HepG2 (cell line): ENCODE measurements around the gene MIF. TPM values are rescaled to one million over a fixed set of nuclear protein-coding genes. Genes with fewer than 3 reads are reported as not detected.

Experiments
- BRF2 ChIP-seq: sonication (generic); formaldehyde crosslinking; IDR thresholded peaks from 2 replicates; pipeline ENCODE4 v1.8.1; 2022; ENCODE audit warnings: mild to moderate bottlenecking, missing genetic modification reagents
- CBX2 ChIP-seq, 2 experiments: fragments of 200-600 bp in 1 of 2; sonication (generic); formaldehyde crosslinking in 1 of 2; IDR thresholded peaks; 2 replicates each; pipeline versions ENCODE4 v1.7.0 to v1.8.1; 2018 to 2022; ENCODE audit warnings: low read depth in 2 of 2, low read length in 1 of 2, mild to moderate bottlenecking in 1 of 2, missing genetic modification reagents in 1 of 2
- CREB1 ChIP-seq, 2 experiments: fragments of 450-650 bp in 1 of 2; IDR thresholded peaks; 2 replicates each; pipeline ENCODE4 v1.6.1; 2016 to 2017; ENCODE audit warnings: control low read depth in 1 of 2, mild to moderate bottlenecking in 1 of 2, missing compliant biosample characterization in 1 of 2, missing genetic modification characterization in 1 of 2
- EHMT2 ChIP-seq: fragments of 200-600 bp; sonication (generic); IDR thresholded peaks from 2 replicates; pipeline ENCODE4 v1.7.0; 2017; ENCODE audit warnings: antibody characterized with exemption, low read depth, low read length, borderline replicate concordance
- HNRNPL ChIP-seq: fragments of 200-400 bp; formaldehyde crosslinking; IDR thresholded peaks from 2 replicates; pipeline ENCODE4 v1.6.1; 2017; ENCODE audit warnings: mild to moderate bottlenecking, low read depth, low read length
- IRF1 ChIP-seq: sonication (generic); formaldehyde crosslinking; IDR thresholded peaks from 2 replicates; pipeline ENCODE4 v1.4.0; 2020; ENCODE audit warnings: low read depth, mild to moderate bottlenecking, missing genetic modification reagents
- KLF6 ChIP-seq: IDR thresholded peaks from 2 replicates; pipeline ENCODE4 v1.8.0; 2016; ENCODE audit warnings: missing biosample characterization, missing genetic modification reagents
- MED13 ChIP-seq: sonication (generic); formaldehyde crosslinking; IDR thresholded peaks from 2 replicates; pipeline ENCODE4 v1.5.0; 2020; ENCODE audit warnings: missing genetic modification reagents
- MEIS2 ChIP-seq: sonication (generic); formaldehyde crosslinking; IDR thresholded peaks from 2 replicates; pipeline ENCODE4 v1.9.0; 2021; ENCODE audit warnings: mild to moderate bottlenecking, missing genetic modification reagents
- NBN ChIP-seq: fragments of 450-650 bp; conservative IDR thresholded peaks from 2 replicates; pipeline ENCODE4 v1.6.1; 2017
- RELA ChIP-seq: sonication (generic); formaldehyde crosslinking; IDR thresholded peaks from 2 replicates; pipeline ENCODE4 v1.4.0; 2020; ENCODE audit warnings: missing genetic modification reagents
- RFX3 ChIP-seq: IDR thresholded peaks from 2 replicates; pipeline ENCODE4 v1.6.1; 2016; ENCODE audit warnings: missing biosample characterization, missing genetic modification reagents
- SNAI1 ChIP-seq: sonication (generic); formaldehyde crosslinking; IDR thresholded peaks from 2 replicates; pipeline ENCODE4 v1.5.0; 2020; ENCODE audit warnings: mild to moderate bottlenecking, missing genetic modification reagents, borderline replicate concordance
- SUZ12 ChIP-seq: fragments of 150-350 bp; IDR thresholded peaks from 2 replicates; pipeline ENCODE4 v1.6.1; 2014; ENCODE audit warnings: low read depth, low read length
- U2AF1 ChIP-seq: fragments of 200-400 bp; formaldehyde crosslinking; optimal IDR thresholded peaks from 2 replicates; pipeline ENCODE3; 2017; ENCODE audit warnings: mild to moderate bottlenecking, low read depth, low read length
- ZBTB3 ChIP-seq: sonication (generic); formaldehyde crosslinking; IDR thresholded peaks from 2 replicates; pipeline ENCODE4 v1.4.0; 2020; ENCODE audit warnings: low read depth, mild to moderate bottlenecking, moderate library complexity, missing genetic modification reagents, borderline replicate concordance
- ZIK1 ChIP-seq: sonication (generic); formaldehyde crosslinking; IDR thresholded peaks from 2 replicates; pipeline ENCODE4 v1.5.0; 2020; ENCODE audit warnings: mild to moderate bottlenecking, low read depth, missing genetic modification reagents, borderline replicate concordance
- ZNF235 ChIP-seq: sonication (generic); formaldehyde crosslinking; IDR thresholded peaks from 2 replicates; pipeline ENCODE4 v1.8.1; 2023; ENCODE audit warnings: mild to moderate bottlenecking, missing genetic modification reagents, borderline replicate concordance
- ZNF430 ChIP-seq: sonication (generic); formaldehyde crosslinking; IDR thresholded peaks from 2 replicates; pipeline ENCODE4 v1.9.0; 2021; ENCODE audit warnings: mild to moderate bottlenecking, missing genetic modification reagents
- ZNF550 ChIP-seq: sonication (generic); formaldehyde crosslinking; IDR thresholded peaks from 2 replicates; pipeline ENCODE4 v1.4.0; 2020; ENCODE audit warnings: mild to moderate bottlenecking, missing genetic modification reagents, borderline replicate concordance
- ZNF572 ChIP-seq: sonication (generic); formaldehyde crosslinking; IDR thresholded peaks from 2 replicates; pipeline ENCODE4 v1.5.1; 2020; ENCODE audit warnings: mild to moderate bottlenecking, missing genetic modification reagents
- ZNF589 ChIP-seq: sonication (generic); formaldehyde crosslinking; conservative IDR thresholded peaks from 2 replicates; pipeline ENCODE4 v1.8.0; 2022; ENCODE audit warnings: mild to moderate bottlenecking, moderate library complexity, missing genetic modification reagents
- ZNF607 ChIP-seq: sonication (generic); formaldehyde crosslinking; IDR thresholded peaks from 2 replicates; pipeline ENCODE4 v1.5.1; 2020; ENCODE audit warnings: missing genetic modification reagents, mild to moderate bottlenecking, borderline replicate concordance
- ZNF619 ChIP-seq: sonication (generic); formaldehyde crosslinking; IDR thresholded peaks from 2 replicates; pipeline ENCODE4 v1.4.0; 2020; ENCODE audit warnings: mild to moderate bottlenecking, missing genetic modification reagents
- ZNF678 ChIP-seq: sonication (generic); formaldehyde crosslinking; IDR thresholded peaks from 2 replicates; pipeline ENCODE4 v1.4.0; 2020; ENCODE audit warnings: mild to moderate bottlenecking, missing genetic modification reagents
- ZSCAN25 ChIP-seq: sonication (generic); formaldehyde crosslinking; IDR thresholded peaks from 2 replicates; pipeline ENCODE4 v1.8.0; 2022; ENCODE audit warnings: mild to moderate bottlenecking, missing genetic modification reagents
- ZSCAN9 ChIP-seq: IDR thresholded peaks from 2 replicates; pipeline ENCODE4 v1.6.1; 2016; ENCODE audit warnings: borderline replicate concordance
- polyA plus RNA-seq, 8 experiments: library from polyadenylated mRNA; depleted of rRNA in 3 of 8; stranded (reverse) in 7 of 8; unstranded in 1 of 8; fragments of >200 nt; fragmentation: Illumina TruSeq in 4 of 8; extraction: Trizol in 4 of 8; gene quantifications; 2 replicates each; pipeline versions ENCODE4 v1.2.1 to v1.2.3, GENCODE V29; 2011 to 2016; ENCODE audit warnings: low read depth in 4 of 8, missing spikeins in 1 of 8, mixed read lengths in 1 of 8; ENCODE audit not compliant: insufficient read depth in 1 of 8
- total RNA-seq, 5 experiments: library from RNA; depleted of rRNA; stranded (reverse); fragments of >200 nt; fragmentation: Illumina TruSeq; extraction: Trizol; gene quantifications; 2 replicates each; pipeline ENCODE4 v1.2.3, GENCODE V29; 2016; ENCODE audit warnings: low read depth in 1 of 5
- TF ChIP-seq, protein P1 (sequence below): IDR thresholded peaks from 2 replicates; pipeline ENCODE4 v1.6.1; 2016

Gene MIF
- total and polyA plus RNA-seq, 2 of the 13 experiments (the other 11 are each of a cell fraction or from before 2014, with no cell fraction given), result 634 to 675 TPM

GRCh38 chr22:23849009-23850006 lies 44.9 kb upstream of the MIF start (continued):
- TF ChIP-seq ZNF572 (CRISPR knock-in tag) (no peak), RFX3 (CRISPR knock-in tag) (no peak), CBX2 (IDR thresholded peaks at IDR 0.05; ENCODE audit: low read depth, low read length) (no peak), CBX2 (CRISPR knock-in tag; IDR thresholded peaks at IDR 0.05; ENCODE audit: low read depth) (no peak), ZNF430 (CRISPR knock-in tag) (peak; percentile 63; the same call in 1 of the 2 replicates), ZSCAN25 (CRISPR knock-in tag) (no peak), ZNF678 (CRISPR knock-in tag) (no peak), BRF2 (CRISPR knock-in tag) (no peak; the same call in 1 of the 2 replicates), NBN (no peak), ZSCAN9 (CRISPR knock-in tag) (0 out of 2 replicates have a peak, but pooled peaks have one; percentile 43), KLF6 (CRISPR knock-in tag) (0 out of 2 replicates have a peak, but pooled peaks have one; percentile 59), U2AF1 (no peak), ZNF619 (CRISPR knock-in tag) (peak; percentile 61; the same call in 1 of the 2 replicates), IRF1 (CRISPR knock-in tag) (no peak), SUZ12 (no peak), ZNF550 (CRISPR knock-in tag) (no peak), HNRNPL (0 out of 2 replicates have a peak, but pooled peaks have one; percentile 51), EHMT2 (no peak), CREB1 (IDR thresholded peaks at IDR 0.05) (no peak), CREB1 (CRISPR knock-in tag; IDR thresholded peaks at IDR 0.05) (no peak), ZIK1 (CRISPR knock-in tag) (no peak), MED13 (CRISPR knock-in tag) (no peak), RELA (CRISPR knock-in tag) (0 out of 2 replicates have a peak, but pooled peaks have one; percentile 92), ZNF589 (no peak), ZNF607 (CRISPR knock-in tag) (peak; percentile 75; the same call in 1 of the 2 replicates), ZNF235 (CRISPR knock-in tag) (no peak), MEIS2 (CRISPR knock-in tag) (no peak), SNAI1 (no peak), ZBTB3 (no peak)
- TF ChIP-seq, protein P1, sequence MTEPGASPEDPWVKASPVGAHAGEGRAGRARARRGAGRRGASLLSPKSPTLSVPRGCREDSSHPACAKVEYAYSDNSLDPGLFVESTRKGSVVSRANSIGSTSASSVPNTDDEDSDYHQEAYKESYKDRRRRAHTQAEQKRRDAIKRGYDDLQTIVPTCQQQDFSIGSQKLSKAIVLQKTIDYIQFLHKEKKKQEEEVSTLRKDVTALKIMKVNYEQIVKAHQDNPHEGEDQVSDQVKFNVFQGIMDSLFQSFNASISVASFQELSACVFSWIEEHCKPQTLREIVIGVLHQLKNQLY (CRISPR knock-in tag), result no peak
